ENCODE results near the gene NUP214. TPM values are rescaled to one million over a fixed set of nuclear protein-coding genes. Genes with fewer than 3 reads are reported as not detected.
"Not testable (repeated sequence)": the region's sequence is repeated elsewhere in the genome, so short reads cannot be mapped to it uniquely, and the experiment has no call there.

Gene NUP214
- total and polyA plus RNA-seq, 9 donors, result 21.2 to 35.6 (median 29.7) TPM

DNA sequence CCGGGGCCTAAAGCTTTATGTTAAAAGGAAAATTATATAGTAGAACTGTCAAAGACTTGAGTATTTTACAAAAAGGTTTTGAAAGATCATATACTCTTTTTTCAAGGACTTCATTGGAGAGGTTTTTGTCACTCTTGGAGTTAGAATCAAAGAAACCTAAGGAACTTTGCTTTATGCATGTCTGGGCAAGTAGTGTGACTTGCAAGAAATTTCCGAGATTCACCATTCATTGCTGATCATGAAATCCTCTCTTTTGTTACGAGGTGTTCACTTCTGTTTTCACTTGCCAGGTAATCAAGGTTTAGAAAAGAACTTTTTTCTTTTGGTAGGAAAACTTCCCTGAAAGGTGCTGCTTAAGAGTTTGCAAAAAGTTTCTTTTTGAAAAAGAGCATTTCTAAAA lies 64.8 kb downstream of the NUP214 start:
- no peak overlapping the region for H3K27ac ChIP-seq (ENCODE audit: low read length)
- peaks cover 31% of the 10 kb centered on the region for H3K36me3 ChIP-seq (ENCODE audit: control insufficient read depth, insufficient read depth, low read length)
- DNase-seq, result no peak
- H3K27me3 ChIP-seq (ENCODE audit: control insufficient read depth, insufficient read depth, low read length), result no peaks in the 10 kb centered on the region
- WGBS (ENCODE audit: insufficient coverage), result no CpG with 5 or more reads among the region's 3 CpGs
- H3K9me3 ChIP-seq (replicated peaks; ENCODE audit: control insufficient read depth, low read depth, low read length), result no peaks in the 10 kb centered on the region
- no peaks in the 10 kb centered on the region for H3K4me1 ChIP-seq (ENCODE audit: control insufficient read depth, insufficient read depth, low read length)
- H3K4me3 ChIP-seq (ENCODE audit: low read length), result no peak overlapping the region

DNA sequence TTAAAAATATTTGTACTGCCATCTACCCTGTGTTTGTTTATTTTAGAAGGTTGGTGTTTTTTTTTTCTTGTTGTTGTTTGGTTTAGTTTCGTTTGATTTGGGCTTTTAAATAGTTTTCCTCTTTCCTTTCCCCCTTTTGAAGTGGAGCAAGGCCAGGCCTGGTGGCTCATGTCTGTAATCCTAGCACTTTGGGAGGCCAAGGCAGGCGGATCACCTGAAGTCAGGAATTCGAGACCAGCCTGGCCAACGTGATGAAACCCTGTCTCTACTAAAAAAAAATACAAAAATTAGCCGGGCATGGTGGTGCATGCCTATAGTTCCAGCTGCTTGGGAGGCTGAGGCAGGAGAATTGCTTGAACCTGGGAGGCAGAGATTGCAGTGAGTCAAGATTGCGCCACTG lies 65.6 kb downstream of the NUP214 start:
- H3K4me1 ChIP-seq (ENCODE audit: control insufficient read depth, insufficient read depth, low read length); H3K27ac ChIP-seq (ENCODE audit: low read length); H3K27me3 ChIP-seq (ENCODE audit: control insufficient read depth, insufficient read depth, low read length); H3K4me3 ChIP-seq (ENCODE audit: low read length); DNase-seq; H3K9me3 ChIP-seq (replicated peaks; ENCODE audit: control insufficient read depth, low read depth, low read length): not testable (repeated sequence)
- peaks cover 31% of the 10 kb centered on the region for H3K36me3 ChIP-seq (ENCODE audit: control insufficient read depth, insufficient read depth, low read length)
- 73% methylated on average over 2 of the region's 6 CpGs for WGBS (ENCODE audit: insufficient coverage)

- no peak for DNase-seq
- Histone ChIP-seq H3K27me3 (ENCODE audit: control insufficient read depth, insufficient read depth, low read length) (no peaks in the 10 kb centered on the region), H3K4me1 (ENCODE audit: control insufficient read depth, insufficient read depth, low read length) (no peaks in the 10 kb centered on the region), H3K36me3 (ENCODE audit: control insufficient read depth, insufficient read depth, low read length) (peaks cover 28% of the 10 kb centered on the region), H3K27ac (ENCODE audit: low read length) (no peak overlapping the region), H3K4me3 (ENCODE audit: low read length) (no peak overlapping the region), H3K9me3 (replicated peaks; ENCODE audit: control insufficient read depth, low read depth, low read length) (no peaks in the 10 kb centered on the region)
- WGBS (ENCODE audit: insufficient coverage), result 83% methylated on average over 1 of the region's 3 CpGs
These were observed 66.5 kb downstream of the NUP214 start for GRCh38 chr9:131191857-131192256.

- WGBS (ENCODE audit: insufficient coverage), result no CpG with 5 or more reads among the region's 2 CpGs
- Histone ChIP-seq H3K9me3 (replicated peaks; ENCODE audit: control insufficient read depth, low read depth, low read length) (no peaks in the 10 kb centered on the region), H3K4me1 (ENCODE audit: control insufficient read depth, insufficient read depth, low read length) (no peaks in the 10 kb centered on the region), H3K27me3 (ENCODE audit: control insufficient read depth, insufficient read depth, low read length) (no peaks in the 10 kb centered on the region), H3K27ac (ENCODE audit: low read length) (no peak overlapping the region), H3K36me3 (ENCODE audit: control insufficient read depth, insufficient read depth, low read length) (peaks cover 34% of the 10 kb centered on the region), H3K4me3 (ENCODE audit: low read length) (no peak overlapping the region)
- no peak for DNase-seq
These were observed 67.7 kb downstream of the NUP214 start for GRCh38 chr9:131193051-131193450.

DNA sequence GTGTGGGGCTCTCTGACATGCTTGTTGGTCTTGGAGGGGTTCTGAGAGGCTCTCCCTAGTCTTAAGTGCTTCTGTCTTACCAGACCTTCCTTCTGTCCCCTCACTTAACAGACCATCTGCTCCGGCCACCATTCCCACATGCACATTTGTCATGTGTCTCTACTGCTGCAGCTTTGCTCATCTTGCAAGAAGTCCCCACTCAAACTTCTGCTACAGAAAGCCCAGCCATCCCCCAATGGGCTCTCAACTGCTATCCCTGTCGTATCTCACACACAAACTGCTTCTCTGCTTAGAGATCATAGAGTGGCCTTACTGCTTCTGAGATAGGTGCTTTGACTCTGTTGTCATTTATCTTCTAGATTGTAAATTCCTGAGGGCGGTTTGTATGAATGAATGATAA lies 69.4 kb downstream of the NUP214 start:
- no peaks in the 10 kb centered on the region for H3K27me3 ChIP-seq (ENCODE audit: control insufficient read depth, insufficient read depth, low read length)
- no peak overlapping the region for H3K27ac ChIP-seq (ENCODE audit: low read length)
- H3K9me3 ChIP-seq (replicated peaks; ENCODE audit: control insufficient read depth, low read depth, low read length), result no peaks in the 10 kb centered on the region
- 88% methylated on average over 1 of the region's 3 CpGs for WGBS (ENCODE audit: insufficient coverage)
- DNase-seq, result no peak
- H3K4me3 ChIP-seq (ENCODE audit: low read length), result no peak overlapping the region
- H3K4me1 ChIP-seq (ENCODE audit: control insufficient read depth, insufficient read depth, low read length), result no peaks in the 10 kb centered on the region
- H3K36me3 ChIP-seq (ENCODE audit: control insufficient read depth, insufficient read depth, low read length), result peaks cover 36% of the 10 kb centered on the region

GRCh38 chr9:131197160-131197911 lies 72.0 kb downstream of the NUP214 start:
- no peak for DNase-seq
- no peaks in the 10 kb centered on the region for H3K27me3 ChIP-seq (ENCODE audit: control insufficient read depth, insufficient read depth, low read length)
- H3K4me1 ChIP-seq (ENCODE audit: control insufficient read depth, insufficient read depth, low read length), result no peaks in the 10 kb centered on the region
- H3K9me3 ChIP-seq (replicated peaks; ENCODE audit: control insufficient read depth, low read depth, low read length), result no peaks in the 10 kb centered on the region
- H3K4me3 ChIP-seq (ENCODE audit: low read length), result no peak overlapping the region
- 69% methylated on average over 8 of the region's 11 CpGs for WGBS (ENCODE audit: insufficient coverage)
- peaks cover 49% of the 10 kb centered on the region for H3K36me3 ChIP-seq (ENCODE audit: control insufficient read depth, insufficient read depth, low read length)
- H3K27ac ChIP-seq (ENCODE audit: low read length), result no peak overlapping the region

DNA sequence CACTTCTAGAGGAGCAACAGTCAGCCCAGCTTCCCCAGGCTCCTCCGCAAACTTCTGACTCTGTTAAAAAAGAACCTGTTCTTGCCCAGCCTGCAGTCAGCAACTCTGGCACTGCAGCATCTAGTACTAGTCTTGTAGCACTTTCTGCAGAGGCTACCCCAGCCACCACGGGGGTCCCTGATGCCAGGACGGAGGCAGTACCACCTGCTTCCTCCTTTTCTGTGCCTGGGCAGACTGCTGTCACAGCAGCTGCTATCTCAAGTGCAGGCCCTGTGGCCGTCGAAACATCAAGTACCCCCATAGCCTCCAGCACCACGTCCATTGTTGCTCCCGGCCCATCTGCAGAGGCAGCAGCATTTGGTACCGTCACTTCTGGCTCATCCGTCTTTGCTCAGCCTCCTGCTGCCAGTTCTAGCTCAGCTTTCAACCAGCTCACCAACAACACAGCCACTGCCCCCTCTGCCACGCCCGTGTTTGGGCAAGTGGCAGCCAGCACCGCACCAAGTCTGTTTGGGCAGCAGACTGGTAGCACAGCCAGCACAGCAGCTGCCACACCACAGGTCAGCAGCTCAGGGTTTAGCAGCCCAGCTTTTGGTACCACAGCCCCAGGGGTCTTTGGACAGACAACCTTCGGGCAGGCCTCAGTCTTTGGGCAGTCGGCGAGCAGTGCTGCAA lies 72.8 kb downstream of the NUP214 start:
- H3K4me1 ChIP-seq (ENCODE audit: control insufficient read depth, insufficient read depth, low read length), result no peaks in the 10 kb centered on the region
- 94% methylated on average over 14 of the region's 15 CpGs for WGBS (ENCODE audit: insufficient coverage)
- H3K27ac ChIP-seq (ENCODE audit: low read length), result no peak overlapping the region
- no peaks in the 10 kb centered on the region for H3K27me3 ChIP-seq (ENCODE audit: control insufficient read depth, insufficient read depth, low read length)
- no peaks in the 10 kb centered on the region for H3K9me3 ChIP-seq (replicated peaks; ENCODE audit: control insufficient read depth, low read depth, low read length)
- DNase-seq, result no peak
- H3K4me3 ChIP-seq (ENCODE audit: low read length), result no peak overlapping the region
- H3K36me3 ChIP-seq (ENCODE audit: control insufficient read depth, insufficient read depth, low read length), result peaks cover 52% of the 10 kb centered on the region

DNA sequence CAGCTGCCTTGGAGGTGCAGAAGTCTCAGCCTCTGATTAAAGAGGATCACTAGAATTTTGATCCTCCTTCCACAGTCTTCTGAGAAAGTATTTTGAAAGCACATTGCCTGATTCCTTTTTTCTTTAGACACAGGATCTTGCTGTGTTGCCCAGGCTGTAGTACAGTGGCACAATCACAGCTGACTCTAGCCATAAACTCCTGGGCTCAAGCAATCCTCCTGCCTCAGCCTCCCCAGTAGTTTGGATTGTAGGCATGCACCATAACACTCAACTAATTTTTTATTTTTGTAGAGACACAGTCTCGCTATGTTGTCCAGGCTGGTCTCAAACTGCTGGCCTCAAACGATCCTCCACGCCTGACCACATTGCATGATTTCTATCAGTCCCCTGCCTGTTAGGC lies 76.5 kb downstream of the NUP214 start:
- H3K36me3 ChIP-seq (ENCODE audit: control insufficient read depth, insufficient read depth, low read length), result peaks cover 59% of the 10 kb centered on the region

DNA sequence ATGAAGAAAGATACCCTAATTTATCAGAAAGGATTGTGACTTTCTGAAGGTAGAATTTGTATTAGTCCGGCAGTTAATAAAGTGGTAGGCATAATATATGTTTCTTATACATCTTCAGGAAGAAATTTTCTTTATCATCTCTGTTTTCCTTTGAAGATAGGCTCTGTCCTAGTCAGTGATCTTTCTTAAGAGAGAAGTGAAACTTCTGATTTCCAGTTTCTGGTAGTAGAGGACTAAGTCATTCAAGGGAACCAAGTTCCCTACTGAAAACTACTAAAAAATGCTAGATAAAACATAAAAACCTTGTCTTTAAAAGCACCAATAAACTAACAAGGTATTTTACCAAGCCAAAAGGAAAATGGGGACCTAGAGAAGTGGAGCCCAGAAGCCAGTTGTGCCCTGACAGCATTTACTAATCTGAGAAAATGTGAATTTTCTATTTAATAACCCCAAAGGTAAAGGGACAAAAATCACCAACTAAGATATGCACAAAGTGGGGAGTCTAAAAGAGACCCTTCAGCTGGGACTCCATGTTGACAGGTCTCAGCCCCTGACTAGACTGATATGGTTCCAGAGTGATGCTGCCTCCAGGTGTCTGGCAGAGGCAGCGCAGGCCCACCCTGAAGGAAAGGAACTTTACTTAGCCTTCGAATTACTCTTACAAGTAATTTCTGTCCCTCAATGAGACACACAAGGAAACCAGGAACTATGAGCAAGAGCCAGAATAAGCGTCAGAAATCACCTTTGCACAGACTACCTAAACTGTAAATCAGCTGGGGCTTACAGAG lies 78.2 kb downstream of the NUP214 start:
- no peak overlapping the region for H3K4me3 ChIP-seq (ENCODE audit: low read length)
- H3K27me3 ChIP-seq (ENCODE audit: control insufficient read depth, insufficient read depth, low read length), result no peaks in the 10 kb centered on the region
- peaks cover 49% of the 10 kb centered on the region for H3K36me3 ChIP-seq (ENCODE audit: control insufficient read depth, insufficient read depth, low read length)
- H3K4me1 ChIP-seq (ENCODE audit: control insufficient read depth, insufficient read depth, low read length), result no peaks in the 10 kb centered on the region
- no peak overlapping the region for H3K27ac ChIP-seq (ENCODE audit: low read length)
- 100% methylated on average over 1 of the region's 4 CpGs for WGBS (ENCODE audit: insufficient coverage)
- DNase-seq, result no peak
- no peaks in the 10 kb centered on the region for H3K9me3 ChIP-seq (replicated peaks; ENCODE audit: control insufficient read depth, low read depth, low read length)

More for the DNA sequence above, 76.5 kb downstream of the NUP214 start:
- DNase-seq, result no peak
- WGBS (ENCODE audit: insufficient coverage), result no CpG with 5 or more reads among the region's 3 CpGs
- no peak overlapping the region for H3K4me3 ChIP-seq (ENCODE audit: low read length)
- no peaks in the 10 kb centered on the region for H3K9me3 ChIP-seq (replicated peaks; ENCODE audit: control insufficient read depth, low read depth, low read length)
- no peaks in the 10 kb centered on the region for H3K4me1 ChIP-seq (ENCODE audit: control insufficient read depth, insufficient read depth, low read length)
- no peak overlapping the region for H3K27ac ChIP-seq (ENCODE audit: low read length)
- no peaks in the 10 kb centered on the region for H3K27me3 ChIP-seq (ENCODE audit: control insufficient read depth, insufficient read depth, low read length)

GRCh38 chr9:131204285-131204684 lies 78.9 kb downstream of the NUP214 start:
- no peak overlapping the region for H3K27ac ChIP-seq (ENCODE audit: low read length)
- no peaks in the 10 kb centered on the region for H3K9me3 ChIP-seq (replicated peaks; ENCODE audit: control insufficient read depth, low read depth, low read length)
- peaks cover 42% of the 10 kb centered on the region for H3K36me3 ChIP-seq (ENCODE audit: control insufficient read depth, insufficient read depth, low read length)
- WGBS (ENCODE audit: insufficient coverage), result 72% methylated on average over 6 of the region's 8 CpGs
- H3K4me1 ChIP-seq (ENCODE audit: control insufficient read depth, insufficient read depth, low read length), result no peaks in the 10 kb centered on the region
- H3K27me3 ChIP-seq (ENCODE audit: control insufficient read depth, insufficient read depth, low read length), result no peaks in the 10 kb centered on the region
- no peak for DNase-seq
- no peak overlapping the region for H3K4me3 ChIP-seq (ENCODE audit: low read length)
